NCI-H2196 treated with DMSO at 0.1 percent for 48 hours (cell line): ENCODE data around the gene MAP3K12.
A peak's percentile ranks its signal among the peaks of the same experiment; 100 is the strongest.
"Not testable (repeated sequence)": the region's sequence is repeated elsewhere in the genome, so short reads cannot be mapped to it uniquely, and the experiment has no call there.

Experiments used
- DNase-seq: peaks from one replicate; lab custom pipeline; 2025; ENCODE audit not compliant: unreplicated experiment; lab: John Stamatoyannopoulos, UW

The MAP3K12 gene

DNA sequence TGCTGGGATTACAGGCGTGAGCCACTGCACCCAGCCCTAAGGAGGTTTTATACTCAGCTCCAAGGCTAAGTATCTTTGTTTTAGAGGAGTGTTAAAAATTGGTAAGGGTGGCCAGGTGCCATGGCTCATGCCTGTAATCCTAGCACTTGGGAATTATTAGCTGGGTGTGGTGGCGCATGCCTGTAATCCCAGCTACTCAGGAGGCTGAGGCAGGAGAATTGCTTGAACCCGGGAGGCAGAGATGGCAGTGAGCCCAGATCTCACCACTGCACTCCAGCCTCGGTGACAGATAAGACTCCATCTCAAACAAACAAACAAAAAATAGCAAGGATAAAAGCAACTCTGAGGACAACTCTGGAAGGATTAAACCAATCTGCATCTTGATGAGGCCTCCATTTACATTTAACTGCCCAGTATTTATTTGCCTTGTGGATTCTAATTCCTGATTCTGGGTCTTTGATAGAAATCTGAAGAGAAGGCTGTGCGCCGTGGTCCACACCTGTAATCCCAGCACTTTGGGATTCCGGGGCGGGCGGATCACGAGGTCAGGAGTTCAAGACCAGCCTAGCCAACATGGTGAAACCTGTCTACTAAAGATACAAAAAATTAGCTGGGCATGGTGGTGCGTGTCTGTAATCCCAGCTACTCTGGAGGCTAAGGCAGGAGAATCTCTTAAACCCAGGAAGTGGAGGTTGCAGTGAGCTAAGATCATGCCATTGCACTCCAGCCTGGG lies 54.5 kb downstream of the MAP3K12 start:
- not testable (repeated sequence) for DNase-seq

GRCh38 chr12:53443955-53444354 lies 55.3 kb downstream of the MAP3K12 start:
- DNase-seq = no peak

GRCh38 chr12:53441040-53441833 lies 58.0 kb downstream of the MAP3K12 start, which contains the start of gene PRR13:
Gene PRR13 (plus strand): TSS chr12:53441734. CDS start chr12:53442715, 981 bp downstream.
- peak; percentile 98 for DNase-seq

GRCh38 chr12:53439582-53439981 lies 59.7 kb downstream of the MAP3K12 start:
- not testable (repeated sequence) for DNase-seq

DNA sequence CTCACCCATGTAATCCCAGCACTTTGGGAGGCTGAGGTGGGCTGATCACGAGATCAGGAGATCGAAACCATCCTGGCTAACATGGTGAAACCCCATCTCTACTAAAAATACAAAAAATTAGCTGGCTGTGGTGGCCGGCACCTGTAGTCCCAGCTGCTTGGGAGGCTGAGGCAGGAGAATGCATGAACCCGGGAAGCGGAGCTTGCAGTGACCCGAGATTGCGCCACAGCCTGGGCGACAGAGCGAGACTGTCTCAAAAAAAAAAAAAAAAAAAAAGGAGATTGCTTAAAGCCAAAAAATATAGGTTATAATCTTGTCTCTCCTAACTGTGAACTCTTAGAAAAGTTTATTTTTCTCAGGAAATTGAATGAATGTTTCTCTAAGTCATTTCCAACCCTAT lies 63.9 kb downstream of the MAP3K12 start:
- not testable (repeated sequence) for DNase-seq

- DNase-seq = no peak
Measured at GRCh38 chr12:53431187-53431586, 68.1 kb downstream of the MAP3K12 start.

DNA sequence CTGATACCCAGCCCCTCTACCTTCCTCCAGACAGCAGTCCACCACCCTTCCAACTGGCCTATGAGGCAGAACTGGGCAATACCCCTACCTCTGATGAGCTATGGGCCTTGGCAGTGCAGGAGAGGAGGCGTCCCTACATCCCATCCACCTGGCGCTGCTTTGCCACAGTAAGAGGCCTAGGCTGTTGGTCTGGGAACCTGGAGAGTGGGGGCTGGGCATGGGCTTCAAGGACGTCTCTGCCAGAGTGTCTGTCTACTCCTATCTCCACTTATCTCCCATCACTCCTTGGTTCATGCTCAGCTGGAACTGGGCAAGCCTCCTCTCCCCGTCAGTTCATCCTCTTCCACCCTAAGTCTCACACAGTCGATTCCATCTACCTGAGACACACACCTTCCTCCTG lies 69.1 kb downstream of the MAP3K12 start:
- DNase-seq = no peak
